Panc1 (cell line): ENCODE measurements around the gene SZT2. TPM values are rescaled to one million over a fixed set of nuclear protein-coding genes. Genes with fewer than 3 reads are reported as not detected.

Experiments used
- ATAC-seq: fragments of 200-7000 bp; cut with Tn5 transposase; 2 replicates; pipeline ENCODE4 v1.9.1; 2020; ENCODE audit warnings: mild to moderate bottlenecking, moderate library complexity
- BruUV-seq: library from RNA; stranded (reverse); fragments of 400-500 nt; replicated peaks from 2 replicates; lab custom pipeline; 2021; lab: Mats Ljungman, UMichigan
- CTCF ChIA-PET: fragments of 300-600 bp; sonication (Branson Sonifier 250); formaldehyde crosslinking; loops from one replicate; lab custom pipeline; 2022; ENCODE audit warnings: antibody characterized with exemption; lab: Charles Lee
- POLR2A ChIA-PET: fragments of 300-600 bp; sonication (Branson Sonifier 250); formaldehyde crosslinking; loops from one replicate; lab custom pipeline; 2022; ENCODE audit warnings: antibody characterized with exemption; lab: Charles Lee
- DNase-seq: peaks from one replicate; pipeline ENCODE4 v3.0.0-alpha.2; 2010; ENCODE audit warnings: low read depth, low spot score
- H3K27ac ChIP-seq: 2 replicates; pipeline ENCODE4 v1.5.1; 2011; ENCODE audit warnings: mild to moderate bottlenecking, low read length, inconsistent platforms
- H3K27me3 ChIP-seq: fragments of 200-500 bp; sonication (Bioruptor generic); 2 replicates; pipeline ENCODE4 v1.6.0; 2014; ENCODE audit warnings: low read length, inconsistent platforms; ENCODE audit not compliant: control insufficient read depth, insufficient read depth
- H3K36me3 ChIP-seq: fragments of 200-500 bp; sonication (Bioruptor generic); 2 replicates; pipeline ENCODE4 v1.5.1; 2014; ENCODE audit warnings: inconsistent platforms, mild to moderate bottlenecking, low read length, moderate library complexity; ENCODE audit not compliant: control insufficient read depth, insufficient read depth
- H3K4me1 ChIP-seq: 2 replicates; pipeline ENCODE4 v1.5.1; 2011; ENCODE audit warnings: inconsistent platforms, mild to moderate bottlenecking, low read length, moderate library complexity; ENCODE audit not compliant: control insufficient read depth, insufficient read depth
- H3K4me3 ChIP-seq, 2 experiments: 2 replicates each; pipeline ENCODE4 v1.5.1; 2011 to 2012; ENCODE audit warnings: low read depth in 2 of 2, low read length in 2 of 2, mild to moderate bottlenecking in 2 of 2, inconsistent platforms in 1 of 2, moderate library complexity in 1 of 2
- H3K9me3 ChIP-seq: fragments of 200-500 bp; sonication (Bioruptor generic); 2 replicates; pipeline ENCODE4 v1.5.1; 2014; ENCODE audit warnings: low read depth, mild to moderate bottlenecking, inconsistent platforms, low read length, moderate library complexity; ENCODE audit not compliant: control insufficient read depth, insufficient read depth
- CTCF ChIP-seq: fragments of 450-650 bp; IDR thresholded peaks from 2 replicates; pipeline ENCODE4 v1.5.1; 2017; ENCODE audit warnings: mild to moderate bottlenecking
- POLR2AphosphoS5 ChIP-seq: IDR thresholded peaks from 2 replicates; pipeline ENCODE4 v1.6.1; 2012; ENCODE audit warnings: mild to moderate bottlenecking, low read depth, low read length, moderate library complexity
- REST ChIP-seq, 2 experiments: IDR thresholded peaks; 2 replicates each; pipeline ENCODE4 v1.6.1; 2011 to 2012; ENCODE audit warnings: low read depth in 2 of 2, control low read depth in 1 of 2, low read length in 1 of 2, mild to moderate bottlenecking in 1 of 2, moderate library complexity in 1 of 2; ENCODE audit not compliant: insufficient read depth in 1 of 2
- SIN3A ChIP-seq: IDR thresholded peaks from 2 replicates; pipeline ENCODE4 v1.6.1; 2012; ENCODE audit warnings: low read depth, mild to moderate bottlenecking, low read length, moderate library complexity, borderline replicate concordance; ENCODE audit not compliant: insufficient read depth
- TCF7L2 ChIP-seq: IDR thresholded peaks from 2 replicates; pipeline ENCODE4 v1.6.1; 2011; ENCODE audit warnings: mild to moderate bottlenecking, low read depth, low read length, inconsistent platforms
- in situ Hi-C: cut with HindIII; loops from 2 replicates; pipeline ENCODE4 v1.10.0; 2016; ENCODE audit warnings: low sequenced_read_pairs, low pct_unique_long_range_greater_than_20kb
- intact Hi-C: fragments of 100-400 bp; cut with micrococcal nuclease; formaldehyde crosslinking; loops from one replicate; pipeline ENCODE4 v1.10.0; 2022; ENCODE audit not compliant: unreplicated experiment
- total RNA-seq: library from RNA; stranded (reverse); gene quantifications from one replicate; pipeline ENCODE4 v1.2.1, GENCODE V29; 2021; ENCODE audit not compliant: unreplicated experiment

SZT2 gene
- total RNA-seq, 1 experiment from 2014 or later, result 40.2 TPM

- in situ Hi-C loops, result no loop called here
- Histone ChIP-seq H3K4me3 (no peak overlapping the region), H3K27ac (no peak overlapping the region), H3K36me3 (no peaks in the 10 kb centered on the region; the same call in 1 of the 2 replicates), H3K27me3 (no peaks in the 10 kb centered on the region), H3K9me3 (no peaks in the 10 kb centered on the region), H3K4me1 (no peaks in the 10 kb centered on the region)
- DNase-seq (no peak), ATAC-seq (no peak)
- POLR2A ChIA-PET, result no interaction called here
- intact Hi-C loops, result no loop called here
- no TSS peak for BruUV-seq
- CTCF ChIA-PET, result no interaction called here
- TF ChIP-seq CTCF, result no peak
- no peak for TF ChIP-seq SIN3A
- no peak for TF ChIP-seq TCF7L2
- TF ChIP-seq REST (IDR thresholded peaks at IDR 0.05; ENCODE audit: insufficient read depth in 1 of 2, low read depth in 2 of 2, low read length in 1 of 2), result no peak
- TF ChIP-seq POLR2AphosphoS5, result no peak
Measured at GRCh38 chr1:43434256-43434655, 44.6 kb downstream of the SZT2 start.

GRCh38 chr1:43435146-43436145, 45.7 kb downstream of the SZT2 start:
- in situ Hi-C loops, result no loop called here

GRCh38 chr1:43436371-43436770, 46.7 kb downstream of the SZT2 start:
- H3K4me3 ChIP-seq, result no peak overlapping the region
- ATAC-seq (no peak), DNase-seq (no peak)
- in situ Hi-C loops (no loop called here), intact Hi-C loops (no loop called here)
- H3K4me1 ChIP-seq, result no peaks in the 10 kb centered on the region
- CTCF ChIA-PET, result no interaction called here
- H3K9me3 ChIP-seq, result no peaks in the 10 kb centered on the region
- no peaks in the 10 kb centered on the region for H3K27me3 ChIP-seq
- POLR2A ChIA-PET, result no interaction called here
- H3K36me3 ChIP-seq, result no peaks in the 10 kb centered on the region; the same call in 1 of the 2 replicates
- H3K27ac ChIP-seq, result no peak overlapping the region
- BruUV-seq, result no TSS peak
- TF ChIP-seq SIN3A, result no peak
- TF ChIP-seq TCF7L2, result no peak
- no peak for TF ChIP-seq REST (IDR thresholded peaks at IDR 0.05; ENCODE audit: insufficient read depth in 1 of 2, low read depth in 2 of 2, low read length in 1 of 2)
- no peak for TF ChIP-seq POLR2AphosphoS5
- no peak for TF ChIP-seq CTCF

More at GRCh38 chr1:43435146-43436145, 45.7 kb downstream of the SZT2 start:
- POLR2A ChIA-PET, result no interaction called here
- Histone ChIP-seq H3K27me3 (no peaks in the 10 kb centered on the region), H3K4me1 (no peaks in the 10 kb centered on the region), H3K4me3 (no peak overlapping the region), H3K9me3 (no peaks in the 10 kb centered on the region), H3K36me3 (no peaks in the 10 kb centered on the region; the same call in 1 of the 2 replicates), H3K27ac (no peak overlapping the region)
- no TSS peak for BruUV-seq
- TF ChIP-seq SIN3A, result no peak
- DNase-seq, result no peak
- no peak for ATAC-seq
- CTCF ChIA-PET, result no interaction called here
- intact Hi-C loops, result no loop called here
